Suprapubic skin (tissue), 4 donors: ENCODE results near the gene NPHP4.

Experiments used
- CTCF ChIP-seq, 2 donors: fragments of 200-600 bp in 1 of 2; fragments of 450-650 bp in 1 of 2; sonication (generic) in 1 of 2; IDR thresholded peaks; one replicate each; pipeline ENCODE4 v1.5.1; 2016 to 2019; ENCODE audit warnings: antibody characterized with exemption in 2 of 2, mild to moderate bottlenecking in 1 of 2, moderate library complexity in 1 of 2
- POLR2A ChIP-seq, 2 donors: fragments of 450-650 bp; IDR thresholded peaks; one replicate each; pipeline ENCODE4 v1.6.1; 2017; ENCODE audit warnings: antibody characterized with exemption in 2 of 2, mild to moderate bottlenecking in 2 of 2, moderate library complexity in 2 of 2
- POLR2AphosphoS5 ChIP-seq, 3 donors: sonication (generic); formaldehyde crosslinking; IDR thresholded peaks; one replicate each; pipeline ENCODE4 v1.6.1; 2017; ENCODE audit warnings: antibody characterized with exemption in 3 of 3

GRCh38 chr1:5889462-5889861 lies 102.8 kb downstream of the NPHP4 start:
- no peak for TF ChIP-seq POLR2A (IDR thresholded peaks at IDR 0.05)
- TF ChIP-seq CTCF (IDR thresholded peaks at IDR 0.05) = no peak
- TF ChIP-seq POLR2AphosphoS5 (IDR thresholded peaks at IDR 0.05) = no peak
